PFSK-1 (cell line): ENCODE results near the gene PPM1H.

Experiments
- POLR2AphosphoS5 ChIP-seq: IDR thresholded peaks from 2 replicates; pipeline ENCODE4 v1.6.1; 2012; ENCODE audit warnings: low read depth, mild to moderate bottlenecking, control low read depth, low read length, moderate library complexity
- TAF1 ChIP-seq: IDR thresholded peaks from 2 replicates; pipeline ENCODE4 v1.6.1; 2012; ENCODE audit warnings: low read length, control low read depth, borderline replicate concordance; ENCODE audit not compliant: insufficient read depth
- TF ChIP-seq, protein P1 (sequence below), 2 experiments: IDR thresholded peaks; 2 replicates each; pipeline versions ENCODE4 v1.6.1 to v1.8.0; 2011 to 2012; ENCODE audit warnings: low read depth in 2 of 2, low read length in 2 of 2, control low read depth in 1 of 2, inconsistent platforms in 1 of 2, mild to moderate bottlenecking in 1 of 2, moderate library complexity in 1 of 2; ENCODE audit not compliant: insufficient read depth in 1 of 2

GRCh38 chr12:62960324-62960723 lies 25.4 kb upstream of the PPM1H start:
- TF ChIP-seq, protein P1, sequence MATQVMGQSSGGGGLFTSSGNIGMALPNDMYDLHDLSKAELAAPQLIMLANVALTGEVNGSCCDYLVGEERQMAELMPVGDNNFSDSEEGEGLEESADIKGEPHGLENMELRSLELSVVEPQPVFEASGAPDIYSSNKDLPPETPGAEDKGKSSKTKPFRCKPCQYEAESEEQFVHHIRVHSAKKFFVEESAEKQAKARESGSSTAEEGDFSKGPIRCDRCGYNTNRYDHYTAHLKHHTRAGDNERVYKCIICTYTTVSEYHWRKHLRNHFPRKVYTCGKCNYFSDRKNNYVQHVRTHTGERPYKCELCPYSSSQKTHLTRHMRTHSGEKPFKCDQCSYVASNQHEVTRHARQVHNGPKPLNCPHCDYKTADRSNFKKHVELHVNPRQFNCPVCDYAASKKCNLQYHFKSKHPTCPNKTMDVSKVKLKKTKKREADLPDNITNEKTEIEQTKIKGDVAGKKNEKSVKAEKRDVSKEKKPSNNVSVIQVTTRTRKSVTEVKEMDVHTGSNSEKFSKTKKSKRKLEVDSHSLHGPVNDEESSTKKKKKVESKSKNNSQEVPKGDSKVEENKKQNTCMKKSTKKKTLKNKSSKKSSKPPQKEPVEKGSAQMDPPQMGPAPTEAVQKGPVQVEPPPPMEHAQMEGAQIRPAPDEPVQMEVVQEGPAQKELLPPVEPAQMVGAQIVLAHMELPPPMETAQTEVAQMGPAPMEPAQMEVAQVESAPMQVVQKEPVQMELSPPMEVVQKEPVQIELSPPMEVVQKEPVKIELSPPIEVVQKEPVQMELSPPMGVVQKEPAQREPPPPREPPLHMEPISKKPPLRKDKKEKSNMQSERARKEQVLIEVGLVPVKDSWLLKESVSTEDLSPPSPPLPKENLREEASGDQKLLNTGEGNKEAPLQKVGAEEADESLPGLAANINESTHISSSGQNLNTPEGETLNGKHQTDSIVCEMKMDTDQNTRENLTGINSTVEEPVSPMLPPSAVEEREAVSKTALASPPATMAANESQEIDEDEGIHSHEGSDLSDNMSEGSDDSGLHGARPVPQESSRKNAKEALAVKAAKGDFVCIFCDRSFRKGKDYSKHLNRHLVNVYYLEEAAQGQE (IDR thresholded peaks at IDR 0.05; ENCODE audit: insufficient read depth in 1 of 2, low read depth in 2 of 2, low read length in 2 of 2): no peak
- no peak for TF ChIP-seq TAF1
- TF ChIP-seq POLR2AphosphoS5: no peak
